OCI-LY3 (cell line): ENCODE results near the gene AP3S1.

Experiments used
- H2AFZ ChIP-seq: fragments of 200-600, 300-600 bp; shearing (Covaris generic); 2 replicates; pipeline ENCODE4 v1.6.0; 2014; ENCODE audit warnings: antibody characterized with exemption, low read depth, low read length
- H3K27ac ChIP-seq: fragments of 200-600, 300-600 bp; sonication (generic); 2 replicates; pipeline ENCODE4 v1.5.1; 2014; ENCODE audit warnings: mild to moderate bottlenecking, low read length, moderate library complexity, mixed read lengths
- H3K27me3 ChIP-seq: fragments of 200-600, 300-600 bp; sonication (generic); 2 replicates; pipeline ENCODE4 v1.6.1; 2014; ENCODE audit warnings: low read depth, low read length, mixed read lengths
- H3K36me3 ChIP-seq: fragments of 200-600, 300-600 bp; sonication (generic); replicated peaks from 2 replicates; pipeline ENCODE3; 2014; ENCODE audit warnings: low read depth, low read length, mixed read lengths
- H3K4me1 ChIP-seq: fragments of 300-600, 200-600 bp; sonication (generic); 2 replicates; pipeline ENCODE4 v1.6.1; 2014; ENCODE audit warnings: low read length, mixed read lengths
- H3K4me2 ChIP-seq: fragments of 200-600, 300-600 bp; sonication (generic); 2 replicates; pipeline ENCODE4 v1.6.1; 2014; ENCODE audit warnings: low read length, mixed read lengths
- H3K4me3 ChIP-seq: fragments of 300-600, 200-600 bp; sonication (generic); 2 replicates; pipeline ENCODE4 v1.5.1; 2014; ENCODE audit warnings: antibody characterized with exemption, mild to moderate bottlenecking, low read length, moderate library complexity
- H3K79me2 ChIP-seq: fragments of 300-600, 200-600 bp; shearing (Covaris generic); 2 replicates; pipeline ENCODE4 v1.6.1; 2014; ENCODE audit warnings: mild to moderate bottlenecking, low read length, mixed read lengths
- H3K9ac ChIP-seq: fragments of 300-600, 200-600 bp; shearing (Covaris generic); 2 replicates; pipeline ENCODE4 v1.6.0; 2014; ENCODE audit warnings: mild to moderate bottlenecking, low read length, moderate library complexity
- H3K9me3 ChIP-seq: fragments of 200-600, 300-600 bp; shearing (Covaris generic); 2 replicates; pipeline ENCODE4 v1.6.1; 2014; ENCODE audit warnings: low read length, mixed read lengths; ENCODE audit not compliant: insufficient read depth
- H4K20me1 ChIP-seq: fragments of 200-600, 300-600 bp; sonication (generic); 2 replicates; pipeline ENCODE4 v1.6.1; 2016; ENCODE audit warnings: low read length, mixed read lengths; ENCODE audit not compliant: insufficient read depth
- EZH2phosphoT487 ChIP-seq: fragments of 200-600 bp; shearing (Covaris generic); IDR thresholded peaks from 2 replicates; pipeline ENCODE4 v1.6.1; 2018; ENCODE audit warnings: antibody characterized with exemption, mixed run types, low read depth
- TF ChIP-seq, protein P1 (sequence below): fragments of 200-600, 300-600 bp; sonication (generic); IDR thresholded peaks from 2 replicates; pipeline ENCODE4 v1.5.1; 2014; ENCODE audit warnings: antibody characterized with exemption, low read length, low read depth

The AP3S1 gene

DNA sequence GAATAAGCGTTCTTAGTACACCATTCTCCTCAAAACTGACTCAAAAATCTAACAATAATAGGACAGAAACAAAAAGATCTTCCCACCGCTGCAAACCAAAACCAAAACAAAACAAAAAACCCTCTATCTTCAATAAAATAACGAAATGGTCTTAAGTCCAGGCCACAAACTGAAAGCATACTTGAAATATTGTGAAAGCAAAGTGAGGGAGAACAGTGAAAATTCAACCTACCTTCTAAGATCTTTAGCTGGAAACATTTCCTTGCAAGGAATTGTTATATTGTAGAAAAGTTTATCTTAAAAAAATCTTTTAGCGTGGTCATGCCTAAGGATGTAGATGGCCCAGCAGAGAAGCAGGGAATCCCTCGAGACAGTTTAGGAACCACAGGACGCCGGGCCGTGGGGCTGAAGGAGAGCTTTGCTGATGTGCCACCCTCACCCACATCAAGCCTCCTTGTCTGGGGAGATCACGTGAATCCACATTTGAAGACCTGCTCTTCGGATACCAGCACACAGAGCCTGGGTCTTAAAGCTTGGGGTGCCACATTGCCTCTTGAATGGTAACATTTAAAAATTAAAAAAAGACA, 92.7 kb downstream of the AP3S1 start:
- no peaks in the 10 kb centered on the region for H4K20me1 ChIP-seq
- no peak overlapping the region for H3K4me3 ChIP-seq
- no peak overlapping the region for H3K4me2 ChIP-seq
- no peaks in the 10 kb centered on the region for H3K9me3 ChIP-seq
- H3K36me3 ChIP-seq, result no peaks in the 10 kb centered on the region
- no peaks in the 10 kb centered on the region for H3K27me3 ChIP-seq
- no peak for TF ChIP-seq EZH2phosphoT487
- TF ChIP-seq, protein P1, sequence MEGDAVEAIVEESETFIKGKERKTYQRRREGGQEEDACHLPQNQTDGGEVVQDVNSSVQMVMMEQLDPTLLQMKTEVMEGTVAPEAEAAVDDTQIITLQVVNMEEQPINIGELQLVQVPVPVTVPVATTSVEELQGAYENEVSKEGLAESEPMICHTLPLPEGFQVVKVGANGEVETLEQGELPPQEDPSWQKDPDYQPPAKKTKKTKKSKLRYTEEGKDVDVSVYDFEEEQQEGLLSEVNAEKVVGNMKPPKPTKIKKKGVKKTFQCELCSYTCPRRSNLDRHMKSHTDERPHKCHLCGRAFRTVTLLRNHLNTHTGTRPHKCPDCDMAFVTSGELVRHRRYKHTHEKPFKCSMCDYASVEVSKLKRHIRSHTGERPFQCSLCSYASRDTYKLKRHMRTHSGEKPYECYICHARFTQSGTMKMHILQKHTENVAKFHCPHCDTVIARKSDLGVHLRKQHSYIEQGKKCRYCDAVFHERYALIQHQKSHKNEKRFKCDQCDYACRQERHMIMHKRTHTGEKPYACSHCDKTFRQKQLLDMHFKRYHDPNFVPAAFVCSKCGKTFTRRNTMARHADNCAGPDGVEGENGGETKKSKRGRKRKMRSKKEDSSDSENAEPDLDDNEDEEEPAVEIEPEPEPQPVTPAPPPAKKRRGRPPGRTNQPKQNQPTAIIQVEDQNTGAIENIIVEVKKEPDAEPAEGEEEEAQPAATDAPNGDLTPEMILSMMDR, result no peak
- H3K4me1 ChIP-seq, result no peaks in the 10 kb centered on the region
- no peak overlapping the region for H2AFZ ChIP-seq
- H3K9ac ChIP-seq, result no peak overlapping the region
- no peaks in the 10 kb centered on the region for H3K79me2 ChIP-seq
- no peak overlapping the region for H3K27ac ChIP-seq

DNA sequence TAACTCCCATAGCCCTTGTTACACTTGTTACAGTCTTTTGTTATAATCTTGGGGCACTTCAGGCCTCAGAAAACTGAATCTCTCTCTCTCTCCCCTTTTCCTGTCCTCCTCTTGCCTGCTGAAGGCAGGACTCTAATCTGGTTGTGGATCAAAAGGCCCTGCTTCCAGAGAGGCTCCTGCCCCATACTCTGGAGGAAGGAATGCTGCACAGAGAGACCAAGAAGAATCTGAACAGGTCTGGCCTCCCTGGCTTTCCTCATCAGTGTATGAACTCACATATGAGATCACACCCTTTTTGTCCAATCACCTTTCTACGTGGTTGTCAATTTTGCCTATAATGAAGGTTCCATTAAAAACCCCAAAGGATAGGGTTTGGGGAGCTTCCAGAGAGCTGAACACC, 94.3 kb downstream of the AP3S1 start:
- Histone ChIP-seq H3K27me3 (no peaks in the 10 kb centered on the region), H3K9ac (no peak overlapping the region), H3K4me1 (no peaks in the 10 kb centered on the region), H3K36me3 (no peaks in the 10 kb centered on the region), H3K79me2 (no peaks in the 10 kb centered on the region), H3K27ac (no peak overlapping the region), H4K20me1 (no peaks in the 10 kb centered on the region), H3K4me2 (no peak overlapping the region), H3K4me3 (no peak overlapping the region), H3K9me3 (no peaks in the 10 kb centered on the region), H2AFZ (no peak overlapping the region)
- no peak for TF ChIP-seq EZH2phosphoT487

DNA sequence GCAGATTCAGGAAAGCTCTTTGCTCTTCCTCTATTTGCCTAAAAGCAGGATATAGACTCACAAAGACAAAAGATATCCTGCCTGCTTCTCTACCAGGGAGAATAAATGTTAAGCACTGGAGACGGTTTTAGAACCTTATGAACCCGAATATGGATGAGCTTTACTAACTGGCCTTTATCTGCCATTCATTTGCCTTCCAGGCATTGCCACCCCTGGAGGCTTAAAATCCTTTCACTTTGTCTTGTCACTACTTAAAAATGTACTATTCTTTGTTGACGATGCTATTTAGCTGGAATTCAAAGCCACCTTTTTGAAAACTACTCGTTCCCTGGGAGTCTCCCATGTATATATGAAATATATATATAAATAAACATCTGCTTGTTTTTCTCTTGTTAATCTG, 97.3 kb downstream of the AP3S1 start:
- Histone ChIP-seq H3K27me3 (no peaks in the 10 kb centered on the region), H3K4me3 (no peak overlapping the region), H3K4me2 (no peak overlapping the region), H3K9ac (no peak overlapping the region), H3K4me1 (no peaks in the 10 kb centered on the region), H3K79me2 (no peaks in the 10 kb centered on the region), H3K36me3 (no peaks in the 10 kb centered on the region), H4K20me1 (no peaks in the 10 kb centered on the region), H3K27ac (no peak overlapping the region), H3K9me3 (no peaks in the 10 kb centered on the region), H2AFZ (no peak overlapping the region)
- TF ChIP-seq, protein P1, result no peak
- no peak for TF ChIP-seq EZH2phosphoT487

DNA sequence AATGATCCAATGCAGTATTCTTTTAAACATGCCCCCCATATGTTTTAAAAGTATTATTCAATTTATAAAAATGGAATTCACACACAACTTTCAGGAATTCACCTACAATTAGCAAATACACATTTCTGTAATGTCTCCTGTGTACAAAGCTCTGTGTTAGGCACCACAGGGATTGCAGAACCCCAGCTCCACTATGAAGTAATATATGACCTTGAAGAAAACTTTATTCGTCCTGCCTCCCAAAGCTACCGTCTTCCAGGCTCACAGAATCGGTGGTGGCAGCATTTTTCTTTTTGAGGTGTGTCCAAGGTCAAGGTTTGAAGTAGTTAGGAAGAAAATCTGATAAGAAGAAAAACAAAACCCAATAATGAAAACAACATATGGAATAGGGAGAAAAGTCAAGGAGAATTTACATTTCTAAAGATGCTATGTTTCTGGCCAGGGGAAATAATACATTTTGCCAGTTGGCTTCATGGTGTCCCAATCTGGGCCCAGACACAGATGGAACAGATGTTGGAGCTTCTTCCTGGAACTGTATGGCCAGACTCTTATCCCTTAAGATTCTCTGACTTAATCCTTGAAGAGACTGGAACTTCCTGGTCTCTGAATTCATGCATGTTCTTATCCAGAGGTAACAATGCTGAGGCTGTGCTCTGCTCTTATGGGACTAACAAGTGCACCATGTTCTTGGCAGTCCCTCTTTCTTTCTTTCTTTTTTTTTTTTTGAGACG, 98.5 kb downstream of the AP3S1 start:
- Histone ChIP-seq H3K9ac (no peak overlapping the region), H3K9me3 (no peaks in the 10 kb centered on the region), H3K36me3 (no peaks in the 10 kb centered on the region), H3K4me3 (no peak overlapping the region), H4K20me1 (no peaks in the 10 kb centered on the region), H3K27ac (no peak overlapping the region), H3K79me2 (no peaks in the 10 kb centered on the region), H3K4me1 (no peaks in the 10 kb centered on the region), H3K27me3 (no peaks in the 10 kb centered on the region), H3K4me2 (no peak overlapping the region), H2AFZ (no peak overlapping the region)
- TF ChIP-seq, protein P1, result no peak
- no peak for TF ChIP-seq EZH2phosphoT487
